Liver (tissue), 9 donors: ENCODE results near the gene FRMD4B. TPM values are rescaled to one million over a fixed set of nuclear protein-coding genes. Genes with fewer than 3 reads are reported as not detected.

Source experiments
- DNase-seq: peaks from one replicate; pipeline ENCODE4 v3.0.0-alpha.2; 2017; ENCODE audit warnings: low spot score
- H3K27ac ChIP-seq, 2 donors: one replicate each; pipeline ENCODE4 v1.7.0; 2013; ENCODE audit warnings: inconsistent platforms in 2 of 2, low read length in 2 of 2, control low read depth in 1 of 2, low read depth in 1 of 2, mild to moderate bottlenecking in 1 of 2
- H3K27me3 ChIP-seq, 4 donors: one replicate each; pipeline versions ENCODE4 v1.6.1 to v1.7.0; 2013; ENCODE audit warnings: low read length in 3 of 4, inconsistent platforms in 1 of 4, mild to moderate bottlenecking in 1 of 4, moderate library complexity in 1 of 4; ENCODE audit not compliant: control insufficient read depth in 4 of 4, insufficient read depth in 4 of 4
- H3K36me3 ChIP-seq, 4 donors: one replicate each; pipeline versions ENCODE4 v1.6.1 to v1.7.0; 2013; ENCODE audit warnings: low read length in 3 of 4, mild to moderate bottlenecking in 3 of 4, low read depth in 1 of 4, moderate library complexity in 1 of 4; ENCODE audit not compliant: control insufficient read depth in 4 of 4, insufficient read depth in 3 of 4
- H3K4me1 ChIP-seq, 4 donors: one replicate each; pipeline versions ENCODE4 v1.6.1 to v1.7.0; 2013; ENCODE audit warnings: low read length in 3 of 4, mild to moderate bottlenecking in 3 of 4, moderate library complexity in 1 of 4; ENCODE audit not compliant: control insufficient read depth in 4 of 4, insufficient read depth in 4 of 4
- H3K4me3 ChIP-seq, 3 donors: one replicate each; pipeline versions ENCODE4 v1.6.1 to v1.7.0; 2013; ENCODE audit warnings: low read length in 3 of 3, control low read depth in 1 of 3, low read depth in 1 of 3, mild to moderate bottlenecking in 1 of 3
- H3K9ac ChIP-seq, 2 donors: one replicate each; pipeline ENCODE4 v1.7.0; 2013; ENCODE audit warnings: low read length in 2 of 2, mild to moderate bottlenecking in 2 of 2, moderate library complexity in 2 of 2, control low read depth in 1 of 2, low read depth in 1 of 2
- H3K9me3 ChIP-seq, 4 donors: one replicate each; pipeline versions ENCODE4 v1.6.1 to v1.7.0; 2013; ENCODE audit warnings: low read length in 3 of 4; ENCODE audit not compliant: control insufficient read depth in 4 of 4
- ATF3 ChIP-seq: IDR thresholded peaks from 2 replicates; pipeline ENCODE4 v1.6.1; 2016; ENCODE audit warnings: antibody characterized with exemption
- EGR1 ChIP-seq, 2 donors: IDR thresholded peaks; 2 replicates each; pipeline ENCODE4 v1.6.1; 2016 to 2018; ENCODE audit warnings: antibody characterized with exemption in 2 of 2, low read depth in 2 of 2
- FOXA1 ChIP-seq: IDR thresholded peaks from 2 replicates; pipeline ENCODE4 v1.6.1; 2016; ENCODE audit warnings: antibody characterized with exemption
- FOXA2 ChIP-seq: IDR thresholded peaks from 2 replicates; pipeline ENCODE4 v1.6.1; 2016; ENCODE audit warnings: antibody characterized with exemption
- GABPA ChIP-seq, 2 donors: IDR thresholded peaks in 1 of 2; conservative IDR thresholded peaks in 1 of 2; 2 replicates each; pipeline ENCODE4 v1.6.1; 2016; ENCODE audit warnings: antibody characterized with exemption in 2 of 2, mild to moderate bottlenecking in 1 of 2, moderate library complexity in 1 of 2
- HNF4A ChIP-seq, 2 donors: conservative IDR thresholded peaks; 2 replicates each; pipeline ENCODE4 v1.6.1; 2016; ENCODE audit warnings: antibody characterized with exemption in 2 of 2, mild to moderate bottlenecking in 2 of 2
- HNF4G ChIP-seq: IDR thresholded peaks from 2 replicates; pipeline ENCODE4 v1.6.1; 2016; ENCODE audit warnings: antibody characterized with exemption
- JUND ChIP-seq, 2 donors: IDR thresholded peaks; 2 replicates each; pipeline ENCODE4 v1.6.1; 2016; ENCODE audit warnings: antibody characterized with exemption in 2 of 2
- MAX ChIP-seq: IDR thresholded peaks from 2 replicates; pipeline ENCODE4 v1.6.1; 2016; ENCODE audit warnings: antibody characterized with exemption
- NR2F2 ChIP-seq: IDR thresholded peaks from 2 replicates; pipeline ENCODE4 v1.6.1; 2016; ENCODE audit warnings: antibody characterized with exemption
- RAD21 ChIP-seq, 2 donors: IDR thresholded peaks; 2 replicates each; pipeline ENCODE4 v1.6.1; 2016; ENCODE audit warnings: antibody characterized with exemption in 2 of 2, mild to moderate bottlenecking in 2 of 2
- RXRA ChIP-seq, 2 donors: IDR thresholded peaks; 2 replicates each; pipeline ENCODE4 v1.6.1; 2017 to 2018; ENCODE audit warnings: antibody characterized with exemption in 2 of 2, mild to moderate bottlenecking in 1 of 2
- SP1 ChIP-seq: IDR thresholded peaks from 2 replicates; pipeline ENCODE4 v1.6.1; 2018; ENCODE audit warnings: antibody characterized with exemption, mild to moderate bottlenecking
- TAF1 ChIP-seq: conservative IDR thresholded peaks from 2 replicates; pipeline ENCODE4 v1.6.1; 2016; ENCODE audit warnings: antibody characterized with exemption, mild to moderate bottlenecking
- YY1 ChIP-seq: IDR thresholded peaks from 2 replicates; pipeline ENCODE4 v1.6.1; 2016; ENCODE audit warnings: antibody characterized with exemption, mild to moderate bottlenecking
- ZBTB33 ChIP-seq: IDR thresholded peaks from 2 replicates; pipeline ENCODE4 v1.6.1; 2016; ENCODE audit warnings: antibody characterized with exemption
- WGBS: extraction: QIAGEN DNeasy Blood & Tissue Kit; methylation state at CpG from one replicate; pipeline ENCODE4 v1.1.7; 2013; 5-methylcytosine and 5-hydroxymethylcytosine counted together
- polyA plus RNA-seq, 2 donors: library from polyadenylated mRNA; stranded (reverse) in 1 of 2; unstranded in 1 of 2; fragments of 200-250 nt in 1 of 2; fragments of >200 nt in 1 of 2; fragmentation: Nextera tagmentation in 1 of 2; extraction: Ambion mirVana in 1 of 2; gene quantifications; one replicate each; pipeline versions ENCODE4 v1.2.1 to v1.2.3, GENCODE V29; 2013 to 2015
- total RNA-seq, 2 donors: library from RNA; depleted of rRNA; stranded (reverse); fragments of >200 nt; gene quantifications; one replicate each; pipeline ENCODE4 v1.2.3, GENCODE V29; 2014
- donor health status: healthy.
- donor health status: healthy.
- donor health status: healthy.
- donor health status: healthy.
- donor health status: healthy.

FRMD4B gene
- total and polyA plus RNA-seq, 4 donors, result 7.3 to 22.6 (median 15.0) TPM

- DNase-seq, result no peak
- TF ChIP-seq HNF4A (conservative IDR thresholded peaks at IDR 0.05) (no peak), NR2F2 (no peak), JUND (IDR thresholded peaks at IDR 0.05) (no peak), RAD21 (IDR thresholded peaks at IDR 0.05) (no peak), TAF1 (no peak), ATF3 (no peak)
- 82% methylated on average over 2 of the region's 2 CpGs for WGBS
Observed at GRCh38 chr3:69305011-69305410, 80.9 kb downstream of the FRMD4B start.

GRCh38 chr3:69304396-69304795 is 81.5 kb downstream of the FRMD4B start:
- Histone ChIP-seq H3K9ac (no peak overlapping the region), H3K4me1 (peaks cover 0 to 3% (median 1%) of the 10 kb centered on the region in 4 donors), H3K36me3 (no peaks in the 10 kb centered on the region), H3K27ac (no peak overlapping the region), H3K27me3 (no peaks in the 10 kb centered on the region), H3K9me3 (no peaks in the 10 kb centered on the region), H3K4me3 (no peak overlapping the region)
- TF ChIP-seq RAD21 (IDR thresholded peaks at IDR 0.05), result no peak
- TF ChIP-seq YY1, result no peak
- no peak for TF ChIP-seq ZBTB33
- no peak for TF ChIP-seq MAX
- DNase-seq, result no peak
- WGBS, result 94% methylated on average over 6 of the region's 6 CpGs

More at GRCh38 chr3:69305011-69305410, 80.9 kb downstream of the FRMD4B start:
- Histone ChIP-seq H3K4me1 (peaks cover 0 to 3% (median 1%) of the 10 kb centered on the region in 4 donors), H3K9me3 (no peaks in the 10 kb centered on the region), H3K36me3 (no peaks in the 10 kb centered on the region), H3K27ac (no peak overlapping the region), H3K4me3 (no peak overlapping the region), H3K27me3 (no peaks in the 10 kb centered on the region), H3K9ac (no peak overlapping the region)

GRCh38 chr3:69300296-69300695 is 85.6 kb downstream of the FRMD4B start:
- Histone ChIP-seq H3K4me3 (no peak overlapping the region), H3K36me3 (no peaks in the 10 kb centered on the region), H3K27ac (no peak overlapping the region), H3K9me3 (no peaks in the 10 kb centered on the region), H3K4me1 (no peaks in the 10 kb centered on the region), H3K9ac (no peak overlapping the region), H3K27me3 (no peaks in the 10 kb centered on the region)
- no peak for DNase-seq
- TF ChIP-seq RXRA (IDR thresholded peaks at IDR 0.05) (no peak), SP1 (no peak), HNF4A (conservative IDR thresholded peaks at IDR 0.05) (no peak), GABPA (IDR thresholded peaks at IDR 0.05 in 1 of 2, conservative IDR thresholded peaks at IDR 0.05 in 1 of 2) (no peak), MAX (no peak), EGR1 (IDR thresholded peaks at IDR 0.05; ENCODE audit: low read depth in 2 of 2) (no peak), HNF4G (no peak), FOXA1 (no peak), FOXA2 (no peak), TAF1 (no peak), JUND (IDR thresholded peaks at IDR 0.05) (no peak)
- 86% methylated on average over 2 of the region's 2 CpGs for WGBS
